ENCODE data around the gene ZNF335. TPM values are rescaled to one million over a fixed set of nuclear protein-coding genes. Genes with fewer than 3 reads are reported as not detected.

ZNF335 gene
- total and polyA plus RNA-seq, 2 of the 13 experiments (the other 11 are each of a cell fraction or from before 2014, with no cell fraction given), result 9.7 to 13.7 TPM

- TF ChIP-seq ZNF503 (CRISPR knock-in tag; IDR thresholded peaks at IDR 0.05) (no peak), ZNF839 (CRISPR knock-in tag; IDR thresholded peaks at IDR 0.05; ENCODE audit: borderline replicate concordance) (no peak), ZBTB1 (CRISPR knock-in tag; IDR thresholded peaks at IDR 0.05; ENCODE audit: borderline replicate concordance) (no peak), ZFP36L2 (CRISPR knock-in tag; IDR thresholded peaks at IDR 0.05) (0 out of 2 replicates have a peak, but pooled peaks have one; percentile 19), SP1 (IDR thresholded peaks at IDR 0.05) (no peak), SP1 (CRISPR knock-in tag; IDR thresholded peaks at IDR 0.05) (no peak; the same call in 1 of the 2 replicates), ZNF101 (CRISPR knock-in tag; IDR thresholded peaks at IDR 0.05; ENCODE audit: borderline replicate concordance, low read depth) (peak; percentile 25; the same call in 1 of the 2 replicates), ZNF333 (CRISPR knock-in tag; IDR thresholded peaks at IDR 0.05; ENCODE audit: borderline replicate concordance) (peak; percentile 86; the same call in 1 of the 2 replicates), PHB2 (IDR thresholded peaks at IDR 0.05; ENCODE audit: partially characterized antibody) (no peak), TSC22D2 (CRISPR knock-in tag; IDR thresholded peaks at IDR 0.05; ENCODE audit: borderline replicate concordance) (peak; percentile 80; the same call in 1 of the 2 replicates), SRF (IDR thresholded peaks at IDR 0.05; ENCODE audit: low read depth, low read length) (no peak), ZMAT3 (CRISPR knock-in tag; conservative IDR thresholded peaks at IDR 0.05) (no peak), ZNF672 (CRISPR knock-in tag; IDR thresholded peaks at IDR 0.05) (no peak), TCF12 (IDR thresholded peaks at IDR 0.05) (no peak), TCF12 (CRISPR knock-in tag; IDR thresholded peaks at IDR 0.05) (no peak), ZBED4 (CRISPR knock-in tag; IDR thresholded peaks at IDR 0.05; ENCODE audit: borderline replicate concordance) (no peak; the same call in 1 of the 2 replicates), ZNF530 (CRISPR knock-in tag; IDR thresholded peaks at IDR 0.05; ENCODE audit: low read depth) (no peak), SOX5 (CRISPR knock-in tag; IDR thresholded peaks at IDR 0.05; ENCODE audit: borderline replicate concordance) (peak; percentile 36; the same call in 1 of the 2 replicates), KMT2B (CRISPR knock-in tag; IDR thresholded peaks at IDR 0.05) (peak; percentile 30; the same call in 1 of the 2 replicates), ZSCAN25 (CRISPR knock-in tag; IDR thresholded peaks at IDR 0.05) (peak; percentile 26; the same call in 1 of the 2 replicates), THAP8 (CRISPR knock-in tag; IDR thresholded peaks at IDR 0.05; ENCODE audit: borderline replicate concordance) (0 out of 2 replicates have a peak, but pooled peaks have one; percentile 41), TEAD3 (CRISPR knock-in tag; optimal IDR thresholded peaks at IDR 0.05; ENCODE audit: borderline replicate concordance) (no peak), ZNF276 (CRISPR knock-in tag; IDR thresholded peaks at IDR 0.05; ENCODE audit: low read depth) (0 out of 2 replicates have a peak, but pooled peaks have one; percentile 71)
Observed at GRCh38 chr20:46013829-46014516, 42.0 kb upstream of the ZNF335 start (continued).

Data from HepG2 (cell line).